GM18861 (cell line): Measurements from ENCODE around the gene CTSE.

Experiments used
- ATAC-seq: cut with Tn5 transposase; IDR thresholded peaks from one replicate; pipeline ENCODE4 v1.9.1; 2021; ENCODE audit not compliant: unreplicated experiment

CTSE gene

DNA sequence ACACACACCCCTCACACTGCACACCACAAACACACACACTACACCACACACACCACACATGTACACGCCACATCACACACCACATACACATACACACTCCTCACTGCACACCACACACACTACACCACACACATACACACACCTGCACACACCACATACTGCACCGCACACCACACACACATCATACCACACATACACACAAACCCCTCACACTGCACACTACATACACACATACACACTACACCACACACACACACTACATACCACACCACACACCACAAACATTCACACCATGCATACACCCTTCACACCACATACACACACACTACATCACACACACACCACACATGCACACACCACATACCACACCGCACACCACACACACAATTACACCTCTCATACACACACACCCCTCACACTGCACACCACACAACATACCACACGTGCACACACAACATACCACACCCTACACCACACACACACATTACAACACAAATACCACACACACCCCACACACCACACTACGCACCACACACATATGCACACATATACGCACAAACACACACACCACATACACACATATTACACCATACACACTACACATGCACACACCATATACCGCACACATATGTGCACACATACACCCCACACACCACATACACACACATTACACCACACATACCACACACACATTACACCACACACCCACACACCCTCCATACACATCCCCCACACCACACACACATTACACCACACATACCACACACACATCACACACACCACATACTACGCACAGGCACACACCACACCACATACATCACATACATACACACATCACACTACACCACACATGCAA lies 50.1 kb downstream of the CTSE start:
- ATAC-seq: no peak

GRCh38 chr1:205972491-205973168 lies 51.1 kb downstream of the CTSE start:
- no peak for ATAC-seq

- ATAC-seq: no peak
Measured at GRCh38 chr1:205972081-205972480, 51.6 kb downstream of the CTSE start.

DNA sequence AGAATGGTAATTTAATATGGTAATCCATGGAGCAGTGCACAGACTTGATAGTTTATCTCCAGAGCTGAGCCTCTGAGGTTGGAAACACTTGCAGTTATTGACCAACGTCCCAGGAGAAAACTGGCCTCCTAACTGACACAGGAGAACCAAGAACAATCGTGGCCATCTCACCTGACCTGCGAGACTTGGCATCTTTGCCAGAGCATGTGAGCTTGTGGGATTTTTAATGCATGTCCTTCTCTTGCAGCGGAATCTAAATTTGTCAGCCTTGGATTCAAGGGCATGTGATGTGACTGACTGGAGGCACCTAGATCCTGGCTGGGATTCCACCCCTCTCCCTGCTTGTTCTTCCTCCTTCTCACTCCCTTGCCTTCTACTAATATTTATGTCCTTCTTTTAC lies 52.6 kb downstream of the CTSE start:
- ATAC-seq: no peak

DNA sequence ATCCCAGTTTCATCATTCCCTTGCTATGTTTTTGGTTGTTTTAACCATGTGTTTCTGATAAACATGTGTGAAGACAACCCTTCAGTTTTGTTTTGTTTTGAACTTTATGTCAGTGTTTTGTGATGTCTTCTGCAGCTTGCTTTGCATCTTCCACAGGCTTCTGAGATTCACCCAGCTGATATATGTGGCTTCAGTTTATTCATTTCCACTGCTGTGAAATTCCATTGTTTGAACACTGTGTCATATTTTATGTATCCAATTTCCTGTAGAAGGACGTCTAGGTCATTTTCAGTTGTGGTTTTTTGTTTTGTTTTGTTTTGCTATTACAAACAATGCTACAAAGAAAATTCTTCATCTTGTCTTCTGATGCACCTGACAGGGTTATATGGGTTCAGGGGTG lies 53.2 kb downstream of the CTSE start:
- ATAC-seq: no peak

- ATAC-seq: no peak
Measured at GRCh38 chr1:205969229-205969628, 54.5 kb downstream of the CTSE start.

GRCh38 chr1:205967554-205968335 lies 56.0 kb downstream of the CTSE start:
- no peak for ATAC-seq

DNA sequence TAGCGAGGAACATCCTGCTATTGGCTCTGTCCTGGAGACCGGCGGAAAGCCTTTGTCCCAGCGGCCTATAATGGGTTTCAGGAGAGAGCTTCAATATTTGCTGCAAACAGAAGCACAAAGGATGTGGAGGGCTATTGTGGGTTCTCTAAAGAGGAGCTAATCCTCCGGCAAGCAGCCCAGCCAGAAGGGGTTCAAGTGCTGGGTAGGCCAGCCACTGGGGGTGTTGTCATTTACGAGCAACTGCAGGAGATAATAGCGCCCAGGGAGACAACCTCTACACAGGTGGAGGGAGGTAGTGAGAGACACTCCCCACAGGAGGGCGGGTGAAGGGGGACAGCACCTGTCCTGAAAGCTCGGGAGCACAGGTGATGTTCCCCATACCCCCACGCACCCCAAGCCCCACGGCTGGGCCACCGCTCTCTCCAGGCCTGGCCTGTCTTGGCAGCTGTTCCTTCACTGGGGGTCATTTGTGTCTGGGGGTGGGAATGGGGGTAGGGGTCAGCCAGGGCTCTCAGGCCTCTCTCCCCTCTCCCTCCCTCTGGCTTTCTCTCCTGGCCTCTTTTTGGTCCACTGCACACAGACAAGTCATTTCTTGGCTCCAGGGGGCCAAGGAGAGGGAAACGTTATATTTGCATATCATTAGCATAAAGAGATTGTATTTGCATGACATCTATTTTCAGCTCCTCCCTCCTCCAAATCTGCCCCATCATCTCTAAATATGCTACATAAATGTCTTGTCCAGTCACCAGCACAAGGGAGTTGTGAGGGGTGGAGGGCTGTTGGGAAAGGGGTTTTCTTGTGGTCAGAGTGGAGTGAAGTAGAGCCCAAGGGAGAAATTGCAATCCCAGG lies 58.4 kb downstream of the CTSE start:
- ATAC-seq: no peak

GRCh38 chr1:205963352-205964155 lies 60.1 kb downstream of the CTSE start:
- ATAC-seq: no peak

GRCh38 chr1:205962821-205963221 lies 60.9 kb downstream of the CTSE start:
- ATAC-seq: no peak

GRCh38 chr1:205961991-205962820 lies 61.5 kb downstream of the CTSE start:
- ATAC-seq: no peak

GRCh38 chr1:205961405-205961804 lies 62.3 kb downstream of the CTSE start:
- no peak for ATAC-seq

DNA sequence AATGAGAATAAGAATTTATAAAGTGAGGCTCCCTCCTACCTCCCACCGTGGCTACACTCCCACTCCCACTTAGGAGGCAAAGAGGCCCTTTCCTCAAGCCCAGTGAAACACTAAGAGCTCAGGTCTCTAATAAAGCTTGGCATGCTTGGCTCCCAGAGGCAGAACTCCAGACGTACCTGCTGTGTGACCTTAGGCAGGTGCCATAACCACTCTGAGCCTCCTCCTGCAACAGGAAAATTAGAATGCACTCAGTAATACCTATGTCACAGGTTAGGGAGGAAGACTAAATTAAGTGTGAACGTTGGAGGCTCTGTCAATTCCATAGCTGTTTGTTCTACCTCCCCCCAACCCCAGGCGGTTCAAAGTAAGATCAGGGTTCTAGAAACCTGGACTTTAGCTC lies 63.9 kb downstream of the CTSE start:
- no peak for ATAC-seq
